ENCODE results near the gene SAP30BP. TPM values are rescaled to one million over a fixed set of nuclear protein-coding genes. Genes with fewer than 3 reads are reported as not detected.
A peak's percentile ranks its signal among the peaks of the same experiment; 100 is the strongest.

Gene SAP30BP
- polyA plus RNA-seq, 2 of the 4 experiments (the other 2 are of a cell fraction), result 103 to 139 TPM

DNA sequence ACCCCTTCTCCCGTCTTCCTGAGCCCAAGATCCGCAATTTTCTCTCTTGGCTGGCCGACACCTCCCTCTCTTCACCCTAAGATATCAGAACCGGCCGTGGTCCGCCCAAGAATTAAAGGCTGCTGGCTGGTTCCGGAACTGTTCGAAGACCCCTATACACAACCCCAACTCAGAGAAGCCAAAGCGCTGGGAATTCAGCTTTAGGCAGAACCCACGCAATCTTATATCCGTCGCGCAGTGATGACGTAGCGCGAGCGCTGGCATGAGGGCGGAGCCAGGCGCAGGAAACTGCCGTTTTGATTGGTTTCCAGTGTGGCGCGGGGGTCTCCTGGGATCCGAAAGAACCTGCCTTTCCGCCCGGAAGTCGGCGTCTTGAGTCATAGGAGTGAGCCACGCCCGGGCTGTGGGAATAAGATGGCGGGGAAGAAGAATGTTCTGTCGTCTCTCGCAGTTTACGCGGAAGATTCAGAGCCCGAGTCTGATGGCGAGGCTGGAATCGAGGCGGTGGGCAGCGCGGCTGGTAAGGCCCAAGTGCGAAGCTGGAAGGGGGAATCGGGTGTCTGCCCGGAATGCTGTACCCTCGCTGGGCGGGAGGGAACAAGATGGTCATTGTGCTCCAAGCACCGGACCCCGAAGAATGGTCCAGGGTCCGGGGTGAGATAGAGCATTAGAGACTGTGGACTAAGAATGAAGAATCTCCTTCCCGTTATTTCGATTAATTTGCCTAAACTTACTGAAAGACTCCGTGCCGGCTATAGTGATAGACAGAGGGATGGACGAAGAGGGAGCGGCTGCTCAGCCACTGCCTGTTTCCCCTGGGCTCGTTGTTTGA, at the start of gene SAP30BP, which contains the start of gene RECQL5 (continued):
- TF ChIP-seq JUN (IDR thresholded peaks at IDR 0.05), result peak; percentile 90 to 92
- no peak for TF ChIP-seq MAZ (IDR thresholded peaks at IDR 0.05; ENCODE audit: borderline replicate concordance, low read depth, low read length)
- TF ChIP-seq, protein P1, sequence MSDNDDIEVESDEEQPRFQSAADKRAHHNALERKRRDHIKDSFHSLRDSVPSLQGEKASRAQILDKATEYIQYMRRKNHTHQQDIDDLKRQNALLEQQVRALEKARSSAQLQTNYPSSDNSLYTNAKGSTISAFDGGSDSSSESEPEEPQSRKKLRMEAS (IDR thresholded peaks at IDR 0.05), result peak; percentile 76
- TF ChIP-seq RNF2 (IDR thresholded peaks at IDR 0.05; ENCODE audit: borderline replicate concordance, low read depth), result no peak
- no peak for TF ChIP-seq KDM1A (IDR thresholded peaks at IDR 0.05; ENCODE audit: low read depth)
- TF ChIP-seq, protein P2, sequence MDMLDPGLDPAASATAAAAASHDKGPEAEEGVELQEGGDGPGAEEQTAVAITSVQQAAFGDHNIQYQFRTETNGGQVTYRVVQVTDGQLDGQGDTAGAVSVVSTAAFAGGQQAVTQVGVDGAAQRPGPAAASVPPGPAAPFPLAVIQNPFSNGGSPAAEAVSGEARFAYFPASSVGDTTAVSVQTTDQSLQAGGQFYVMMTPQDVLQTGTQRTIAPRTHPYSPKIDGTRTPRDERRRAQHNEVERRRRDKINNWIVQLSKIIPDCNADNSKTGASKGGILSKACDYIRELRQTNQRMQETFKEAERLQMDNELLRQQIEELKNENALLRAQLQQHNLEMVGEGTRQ (IDR thresholded peaks at IDR 0.05), result peak; percentile 42; the same call in 1 of the 2 replicates
- TF ChIP-seq FOSL2 (IDR thresholded peaks at IDR 0.05), result 0 out of 2 replicates have a peak, but pooled peaks have one; percentile 7
- peak; percentile 76 for TF ChIP-seq FOSL2 (CRISPR knock-in tag; IDR thresholded peaks at IDR 0.05)
- no peak for TF ChIP-seq BHLHE40 (IDR thresholded peaks at IDR 0.05; ENCODE audit: low read depth, low read length)
- TF ChIP-seq NR3C1 (IDR thresholded peaks at IDR 0.05), result no peak
- TF ChIP-seq HEYL (CRISPR knock-in tag; IDR thresholded peaks at IDR 0.05), result no peak
- TF ChIP-seq CHD2 (IDR thresholded peaks at IDR 0.05; ENCODE audit: low read length, partially characterized antibody), result no peak
- TF ChIP-seq TFCP2L1 (CRISPR knock-in tag; IDR thresholded peaks at IDR 0.05), result 0 out of 2 replicates have a peak, but pooled peaks have one; percentile 43
- TF ChIP-seq GATA3 (IDR thresholded peaks at IDR 0.05; ENCODE audit: borderline replicate concordance), result 0 out of 2 replicates have a peak, but pooled peaks have one; percentile 16
- no peak for TF ChIP-seq CBX8 (IDR thresholded peaks at IDR 0.05)
- TF ChIP-seq HDAC2 (IDR thresholded peaks at IDR 0.05), result peak; percentile 99
- no peak for TF ChIP-seq SREBF2 (IDR thresholded peaks at IDR 0.05)
- TF ChIP-seq ZNF302 (CRISPR knock-in tag; IDR thresholded peaks at IDR 0.05), result no peak
- TF ChIP-seq RAD21 (conservative IDR thresholded peaks at IDR 0.05 in 1 of 2, IDR thresholded peaks at IDR 0.05 in 1 of 2), result no peak; a peak in 1 of 5 replicates
- no peak for TF ChIP-seq HOXA7 (CRISPR knock-in tag; IDR thresholded peaks at IDR 0.05)
- TF ChIP-seq CEBPB (IDR thresholded peaks at IDR 0.05), result peak in 1 of 2 experiments; percentile 31; a peak in 1 of 4 replicates
- peak; percentile 55; the same call in 1 of the 2 replicates for TF ChIP-seq POLR2A (IDR thresholded peaks at IDR 0.05; ENCODE audit: low read length)
- no peak for TF ChIP-seq ZFP36 (IDR thresholded peaks at IDR 0.05; ENCODE audit: borderline replicate concordance, partially characterized antibody)
- no peak for TF ChIP-seq NFE2L2 (conservative IDR thresholded peaks at IDR 0.05; ENCODE audit: low read length)
- no peak for TF ChIP-seq HOXB5 (CRISPR knock-in tag; IDR thresholded peaks at IDR 0.05)
- TF ChIP-seq EHF (CRISPR knock-in tag; IDR thresholded peaks at IDR 0.05), result no peak
- TF ChIP-seq TP53 (CRISPR knock-in tag; IDR thresholded peaks at IDR 0.05), result 0 out of 2 replicates have a peak, but pooled peaks have one; percentile 47
- TF ChIP-seq, protein P3, sequence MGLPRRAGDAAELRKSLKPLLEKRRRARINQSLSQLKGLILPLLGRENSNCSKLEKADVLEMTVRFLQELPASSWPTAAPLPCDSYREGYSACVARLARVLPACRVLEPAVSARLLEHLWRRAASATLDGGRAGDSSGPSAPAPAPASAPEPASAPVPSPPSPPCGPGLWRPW (IDR thresholded peaks at IDR 0.05), result no peak
- TF ChIP-seq RARB (CRISPR knock-in tag; IDR thresholded peaks at IDR 0.05), result no peak
- no peak for TF ChIP-seq MYC (IDR thresholded peaks at IDR 0.05; ENCODE audit: borderline replicate concordance, low read length)
- no peak for TF ChIP-seq HOXB13 (CRISPR knock-in tag; IDR thresholded peaks at IDR 0.05; ENCODE audit: low read depth)
- no peak for TF ChIP-seq FOSB (CRISPR knock-in tag; IDR thresholded peaks at IDR 0.05)
- TF ChIP-seq EHMT2 (IDR thresholded peaks at IDR 0.05; ENCODE audit: low read depth), result no peak

Data from A549 (cell line).